ENCODE results near the gene WNT7A.

The WNT7A gene

DNA sequence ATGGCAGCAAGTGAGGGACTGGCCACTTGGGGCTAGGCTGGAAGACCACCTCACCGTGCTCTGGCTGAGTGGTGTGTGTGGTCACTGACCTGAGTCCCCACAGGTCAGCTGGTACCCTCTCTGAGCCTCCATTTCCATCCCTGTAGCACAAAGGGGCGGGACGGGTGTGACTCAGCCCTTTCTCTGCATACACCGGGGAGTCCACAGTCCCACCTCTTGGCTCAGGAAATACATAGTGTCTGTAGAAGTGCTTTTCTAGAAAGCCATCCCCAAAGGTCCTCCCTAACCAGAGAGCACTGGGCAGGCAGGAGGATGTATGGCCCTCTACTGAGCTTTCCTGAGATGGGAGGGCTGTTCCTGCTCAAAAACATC, 27.2 kb downstream of the WNT7A start:
- no peak for DNase-seq (ENCODE audit: low read depth in 2 of 2)
- TF ChIP-seq, protein P1, sequence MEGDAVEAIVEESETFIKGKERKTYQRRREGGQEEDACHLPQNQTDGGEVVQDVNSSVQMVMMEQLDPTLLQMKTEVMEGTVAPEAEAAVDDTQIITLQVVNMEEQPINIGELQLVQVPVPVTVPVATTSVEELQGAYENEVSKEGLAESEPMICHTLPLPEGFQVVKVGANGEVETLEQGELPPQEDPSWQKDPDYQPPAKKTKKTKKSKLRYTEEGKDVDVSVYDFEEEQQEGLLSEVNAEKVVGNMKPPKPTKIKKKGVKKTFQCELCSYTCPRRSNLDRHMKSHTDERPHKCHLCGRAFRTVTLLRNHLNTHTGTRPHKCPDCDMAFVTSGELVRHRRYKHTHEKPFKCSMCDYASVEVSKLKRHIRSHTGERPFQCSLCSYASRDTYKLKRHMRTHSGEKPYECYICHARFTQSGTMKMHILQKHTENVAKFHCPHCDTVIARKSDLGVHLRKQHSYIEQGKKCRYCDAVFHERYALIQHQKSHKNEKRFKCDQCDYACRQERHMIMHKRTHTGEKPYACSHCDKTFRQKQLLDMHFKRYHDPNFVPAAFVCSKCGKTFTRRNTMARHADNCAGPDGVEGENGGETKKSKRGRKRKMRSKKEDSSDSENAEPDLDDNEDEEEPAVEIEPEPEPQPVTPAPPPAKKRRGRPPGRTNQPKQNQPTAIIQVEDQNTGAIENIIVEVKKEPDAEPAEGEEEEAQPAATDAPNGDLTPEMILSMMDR (IDR thresholded peaks at IDR 0.05; ENCODE audit: low read depth, low read length), result no peak

DNA sequence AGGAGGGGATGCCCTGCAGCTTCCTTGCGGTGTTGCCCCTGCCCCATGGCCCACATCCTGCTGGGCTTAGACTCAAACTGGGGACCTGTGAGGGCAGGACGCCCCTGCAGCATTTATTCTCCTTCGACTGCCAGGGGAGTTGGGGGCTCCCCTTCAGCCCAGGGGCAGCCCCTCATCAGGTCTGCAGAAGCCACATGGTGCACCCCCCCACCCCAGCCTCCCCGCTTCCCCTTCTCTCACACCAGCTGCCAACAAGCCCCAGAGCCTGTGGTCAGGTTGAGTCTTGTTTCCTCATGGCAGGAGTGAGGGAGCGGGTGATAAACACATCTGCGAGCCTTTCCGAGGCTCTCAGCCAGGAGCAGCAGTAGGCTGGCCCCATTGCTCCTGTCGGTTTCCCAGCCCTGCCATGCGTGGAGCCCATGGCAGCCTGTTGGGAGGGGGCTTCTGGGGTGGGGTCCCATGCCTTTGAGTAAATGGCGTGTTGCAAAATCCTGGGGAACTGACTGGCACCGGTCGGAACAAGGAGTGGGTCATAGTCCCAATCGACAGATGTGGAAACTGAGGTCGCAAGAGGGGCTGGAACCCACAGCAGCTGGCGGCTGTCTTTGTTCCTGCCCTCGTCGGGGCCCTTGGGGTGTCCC, 27.8 kb downstream of the WNT7A start:
- TF ChIP-seq, protein P1 (IDR thresholded peaks at IDR 0.05; ENCODE audit: low read depth, low read length), result no peak
- DNase-seq (ENCODE audit: low read depth in 2 of 2), result no peak

More for the DNA sequence above, 27.2 kb downstream of the WNT7A start:
- H3K4me3 ChIP-seq (replicated peaks in 1 of 2; ENCODE audit: low read depth in 2 of 2, low read length in 2 of 2), result no peak overlapping the region

DNA sequence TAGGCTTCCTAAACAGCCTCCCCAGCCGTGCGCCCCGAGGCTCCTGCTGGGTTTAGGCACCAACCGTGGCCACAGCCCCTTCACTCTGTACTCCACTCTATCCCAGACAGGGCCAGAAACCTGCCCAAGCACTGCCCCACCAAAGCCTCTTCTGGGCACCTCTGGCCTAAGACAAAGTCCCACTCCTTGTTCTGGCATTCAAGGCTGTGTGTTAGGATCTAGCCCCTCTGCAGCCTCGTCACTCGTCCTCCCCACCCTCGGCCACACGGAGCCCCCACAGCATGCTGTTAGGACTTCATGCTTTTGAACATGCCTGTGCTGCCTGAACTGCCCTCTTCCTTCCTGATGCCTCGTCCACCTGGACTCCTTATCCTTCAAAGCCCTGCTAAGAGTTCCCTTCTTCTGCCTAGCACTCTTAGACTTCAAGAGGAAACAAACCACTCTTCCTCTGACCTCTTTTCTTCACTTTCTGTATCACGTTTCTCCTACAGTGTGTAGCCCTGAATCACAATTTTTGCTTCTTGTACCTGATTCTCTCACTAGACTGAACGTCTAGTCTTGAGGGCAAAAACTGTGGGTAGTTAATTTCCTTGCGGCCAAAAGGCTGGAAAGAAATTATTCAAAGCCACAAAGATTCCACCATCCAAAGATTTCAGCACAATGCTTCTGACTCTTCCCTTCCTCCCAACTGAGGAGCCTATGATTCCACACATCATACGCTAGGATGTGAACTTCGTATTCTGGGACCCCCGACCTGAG, 28.6 kb downstream of the WNT7A start:
- no peak overlapping the region for H3K4me3 ChIP-seq (replicated peaks in 1 of 2; ENCODE audit: low read depth in 2 of 2, low read length in 2 of 2)
- DNase-seq (ENCODE audit: low read depth in 2 of 2), result no peak
- TF ChIP-seq, protein P1 (IDR thresholded peaks at IDR 0.05; ENCODE audit: low read depth, low read length), result no peak

More for the DNA sequence above, 27.8 kb downstream of the WNT7A start:
- H3K4me3 ChIP-seq (replicated peaks in 1 of 2; ENCODE audit: low read depth in 2 of 2, low read length in 2 of 2), result no peak overlapping the region

DNA sequence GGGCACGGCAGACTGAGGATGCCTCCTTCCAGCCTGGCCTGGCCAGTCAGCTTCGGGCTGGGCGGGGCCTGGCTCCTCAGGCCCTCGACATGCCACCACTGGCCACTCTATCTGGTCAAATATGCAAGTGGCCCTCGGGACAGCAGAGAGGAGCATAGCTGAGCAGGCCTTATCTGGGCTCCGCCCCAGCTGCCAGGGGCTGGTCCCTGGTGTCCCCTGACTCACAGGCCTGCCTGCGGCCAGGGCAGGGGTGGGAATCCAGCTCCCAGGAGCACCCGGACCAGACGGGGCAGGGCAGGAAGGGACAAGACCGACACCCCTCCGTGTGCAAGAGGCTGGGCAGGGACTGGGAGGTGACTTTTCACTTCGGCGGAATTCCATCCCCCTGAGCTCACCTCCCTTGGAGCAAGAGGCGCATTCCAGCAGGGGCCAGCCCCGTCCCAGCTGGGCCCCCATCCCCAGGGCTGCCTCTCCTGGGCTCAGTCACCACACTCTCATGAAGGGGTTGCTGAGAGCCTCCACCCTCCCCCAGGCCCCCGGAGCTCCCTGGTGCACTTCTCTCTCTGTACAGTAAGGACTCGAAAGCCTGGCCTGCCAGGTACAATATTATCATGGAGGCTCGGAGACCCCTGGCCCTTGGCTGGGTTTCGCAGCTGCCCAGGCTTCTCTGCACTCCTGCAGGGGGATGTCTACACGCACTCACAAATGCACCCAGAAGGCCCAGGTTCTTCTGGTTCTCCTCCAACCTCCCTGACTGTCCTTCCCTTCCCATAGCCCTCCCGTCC, 29.5 kb downstream of the WNT7A start:
- H3K4me3 ChIP-seq (replicated peaks in 1 of 2; ENCODE audit: low read depth in 2 of 2, low read length in 2 of 2), result no peak overlapping the region
- TF ChIP-seq, protein P1 (IDR thresholded peaks at IDR 0.05; ENCODE audit: low read depth, low read length), result no peak
- no peak for DNase-seq (ENCODE audit: low read depth in 2 of 2)

DNA sequence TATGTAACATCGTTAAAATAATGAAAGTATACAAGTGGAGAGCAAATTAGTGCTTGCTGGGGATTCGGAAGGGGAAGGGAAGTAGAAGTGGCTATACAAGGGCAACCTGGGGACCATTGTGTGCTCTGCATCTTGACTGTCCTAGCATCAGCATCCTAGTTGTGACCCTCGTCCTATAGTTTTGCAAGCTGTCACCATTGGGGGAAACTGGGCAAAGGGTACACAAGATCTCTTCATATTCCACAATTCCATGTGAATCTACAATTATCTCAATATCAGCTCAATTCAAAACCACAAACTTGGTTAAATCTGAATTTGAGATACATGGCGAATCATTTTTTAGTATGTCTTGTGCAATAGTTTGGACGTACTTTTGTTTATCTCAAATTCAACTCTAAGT, 30.9 kb downstream of the WNT7A start:
- TF ChIP-seq, protein P1 (IDR thresholded peaks at IDR 0.05; ENCODE audit: low read depth, low read length), result no peak

DNA sequence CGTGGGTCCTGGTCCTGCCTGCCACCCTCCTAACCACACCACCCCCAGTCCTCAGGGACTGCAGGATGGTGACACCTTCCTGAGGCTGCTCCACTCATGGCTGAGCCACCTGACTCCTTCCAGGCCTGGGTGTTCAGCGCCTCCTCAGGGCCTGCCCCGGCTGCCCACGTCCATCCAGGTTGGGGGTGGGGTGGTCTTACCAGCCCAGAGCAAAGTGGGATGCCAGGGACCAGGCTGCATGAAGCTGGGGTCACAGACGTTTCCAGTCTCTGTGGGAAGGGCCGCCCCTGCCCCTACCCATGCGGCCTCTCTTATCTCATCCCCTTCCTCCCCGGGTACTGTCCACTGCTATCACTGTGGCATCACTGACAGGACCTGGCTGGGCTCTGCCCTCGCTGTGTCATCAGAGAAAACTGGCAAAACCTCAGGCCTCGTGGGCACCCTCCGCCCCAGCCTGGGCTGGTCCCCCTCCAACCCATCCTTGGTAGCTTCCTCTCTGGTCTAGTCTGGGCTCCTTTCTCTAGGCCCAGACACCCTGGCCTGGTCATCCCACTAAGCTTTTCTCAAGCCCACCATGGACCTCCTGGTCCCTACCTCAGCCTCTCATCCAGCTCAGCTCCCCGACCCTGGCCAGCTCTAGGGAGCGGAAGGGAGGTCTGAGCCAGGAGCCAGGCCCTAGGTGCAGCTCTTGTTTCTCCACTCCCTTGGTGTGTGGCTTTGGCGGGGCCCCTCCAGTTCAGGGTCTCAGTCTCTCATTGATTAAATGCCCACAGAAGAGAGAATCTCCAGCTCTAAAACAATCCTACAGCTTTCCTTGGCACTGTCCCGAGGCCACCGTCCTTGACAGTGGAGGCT, 32.9 kb downstream of the WNT7A start:
- H3K4me3 ChIP-seq (replicated peaks in 1 of 2; ENCODE audit: low read depth in 2 of 2, low read length in 2 of 2), result no peak overlapping the region
- no peak for DNase-seq (ENCODE audit: low read depth in 2 of 2)
- TF ChIP-seq, protein P1 (IDR thresholded peaks at IDR 0.05; ENCODE audit: low read depth, low read length), result no peak

More for the DNA sequence above, 30.9 kb downstream of the WNT7A start:
- no peak for DNase-seq (ENCODE audit: low read depth in 2 of 2)
- no peak overlapping the region for H3K4me3 ChIP-seq (replicated peaks in 1 of 2; ENCODE audit: low read depth in 2 of 2, low read length in 2 of 2)

Data from cardiac fibroblast (primary cell).